ENCODE measurements around the gene CHTF18. TPM values are rescaled to one million over a fixed set of nuclear protein-coding genes. Genes with fewer than 3 reads are reported as not detected.

CHTF18 gene
- total RNA-seq, 1 experiment from 2014 or later, result 102 TPM

DNA sequence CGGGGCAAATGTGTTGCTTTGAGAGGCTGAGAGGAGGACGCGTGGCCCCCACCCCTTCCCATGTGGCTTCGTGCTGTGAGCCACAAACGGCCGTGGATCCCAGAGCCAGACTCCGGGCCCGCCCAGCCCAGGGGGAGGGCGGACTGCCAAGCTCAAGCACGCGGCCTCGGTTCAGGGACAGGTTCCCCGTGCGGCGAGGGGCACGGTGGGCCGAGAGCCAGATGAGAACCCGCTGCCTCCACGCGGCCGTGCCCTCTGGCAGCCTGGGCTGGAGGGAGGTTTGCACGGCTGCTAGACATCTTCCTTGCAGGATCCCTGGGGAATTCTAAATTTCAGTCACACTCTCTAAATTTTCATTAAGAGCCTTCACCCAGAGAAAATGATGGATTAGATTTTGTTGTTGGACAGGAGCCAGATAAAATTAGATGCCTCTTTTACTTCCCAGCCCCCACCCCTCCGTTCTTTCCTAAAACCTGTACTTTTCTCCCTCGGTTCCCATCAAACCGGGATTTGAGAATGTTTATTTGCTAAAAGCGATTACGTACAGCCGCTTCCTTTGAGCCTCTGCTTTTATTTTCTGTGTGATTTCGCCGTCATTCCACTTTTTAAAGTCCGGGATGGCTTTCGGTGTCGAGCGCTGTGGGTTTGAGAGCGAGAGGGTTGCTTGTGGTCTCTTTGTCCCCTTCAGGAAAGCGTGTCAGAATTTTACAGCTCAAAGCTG, 37.1 kb downstream of the CHTF18 start:
- H3K36me3 Mint-ChIP-seq (ENCODE audit: insufficient read depth, unreplicated experiment), result no peaks in the 10 kb centered on the region
- Histone ChIP-seq H3K27me3 (replicated peaks; ENCODE audit: control insufficient read depth, insufficient read depth, low read length) (no peaks in the 10 kb centered on the region), H3K4me1 (no peaks in the 10 kb centered on the region), H3K36me3 (ENCODE audit: control insufficient read depth, insufficient read depth, low read length) (no peaks in the 10 kb centered on the region), H3K4me3 (ENCODE audit: low read depth, low read length) (no peak overlapping the region), H3K9me3 (no peaks in the 10 kb centered on the region)
- CTCF ChIA-PET, result no interaction called here
- POLR2A ChIA-PET, result no interaction called here
- H3K4me1 Mint-ChIP-seq (ENCODE audit: low read depth, unreplicated experiment), result no peaks in the 10 kb centered on the region
- H3K9me3 Mint-ChIP-seq (ENCODE audit: unreplicated experiment), result no peaks in the 10 kb centered on the region
- no peak overlapping the region for H3K4me3 Mint-ChIP-seq (ENCODE audit: unreplicated experiment)
- TF ChIP-seq, protein P1, sequence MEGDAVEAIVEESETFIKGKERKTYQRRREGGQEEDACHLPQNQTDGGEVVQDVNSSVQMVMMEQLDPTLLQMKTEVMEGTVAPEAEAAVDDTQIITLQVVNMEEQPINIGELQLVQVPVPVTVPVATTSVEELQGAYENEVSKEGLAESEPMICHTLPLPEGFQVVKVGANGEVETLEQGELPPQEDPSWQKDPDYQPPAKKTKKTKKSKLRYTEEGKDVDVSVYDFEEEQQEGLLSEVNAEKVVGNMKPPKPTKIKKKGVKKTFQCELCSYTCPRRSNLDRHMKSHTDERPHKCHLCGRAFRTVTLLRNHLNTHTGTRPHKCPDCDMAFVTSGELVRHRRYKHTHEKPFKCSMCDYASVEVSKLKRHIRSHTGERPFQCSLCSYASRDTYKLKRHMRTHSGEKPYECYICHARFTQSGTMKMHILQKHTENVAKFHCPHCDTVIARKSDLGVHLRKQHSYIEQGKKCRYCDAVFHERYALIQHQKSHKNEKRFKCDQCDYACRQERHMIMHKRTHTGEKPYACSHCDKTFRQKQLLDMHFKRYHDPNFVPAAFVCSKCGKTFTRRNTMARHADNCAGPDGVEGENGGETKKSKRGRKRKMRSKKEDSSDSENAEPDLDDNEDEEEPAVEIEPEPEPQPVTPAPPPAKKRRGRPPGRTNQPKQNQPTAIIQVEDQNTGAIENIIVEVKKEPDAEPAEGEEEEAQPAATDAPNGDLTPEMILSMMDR (IDR thresholded peaks at IDR 0.05; ENCODE audit: insufficient read depth in 1 of 2, low read depth in 1 of 2, low read length in 1 of 2, severe bottlenecking in 1 of 2, unreplicated experiment in 1 of 2), result no peak
- H3K27ac Mint-ChIP-seq (ENCODE audit: unreplicated experiment), result no peak overlapping the region
- DNase-seq, result no peak
- intact Hi-C loops (cut with micrococcal nuclease; ENCODE audit: unreplicated experiment), result no loop called here
- no peaks in the 10 kb centered on the region for H3K27me3 Mint-ChIP-seq (ENCODE audit: insufficient read depth, unreplicated experiment)
- BruUV-seq (replicated peaks), result no TSS peak

DNA sequence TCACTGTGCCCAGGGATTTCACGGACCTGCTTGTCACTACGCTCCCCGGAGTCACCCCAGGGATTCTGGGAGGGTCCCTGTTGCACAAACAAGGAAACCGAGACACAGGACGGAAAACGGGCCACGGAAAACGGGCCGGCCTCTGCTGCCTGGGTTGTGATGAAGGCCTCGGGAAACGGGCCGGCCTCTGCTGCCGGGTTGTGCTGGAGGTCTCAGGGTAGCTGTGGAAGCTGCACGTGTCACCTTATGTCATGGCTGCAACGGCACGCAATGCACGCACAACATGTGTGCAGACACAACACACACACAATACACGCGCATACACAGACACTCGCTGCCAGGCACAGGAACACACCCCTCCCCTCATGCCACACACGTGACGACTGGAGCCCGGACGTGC, 39.1 kb downstream of the CHTF18 start:
- no peaks in the 10 kb centered on the region for H3K9me3 Mint-ChIP-seq (ENCODE audit: unreplicated experiment)
- H3K27ac Mint-ChIP-seq (ENCODE audit: unreplicated experiment), result no peak overlapping the region
- TF ChIP-seq, protein P1 (IDR thresholded peaks at IDR 0.05; ENCODE audit: insufficient read depth in 1 of 2, low read depth in 1 of 2, low read length in 1 of 2, severe bottlenecking in 1 of 2, unreplicated experiment in 1 of 2), result no peak
- H3K4me1 ChIP-seq, result no peaks in the 10 kb centered on the region
- H3K36me3 ChIP-seq (ENCODE audit: control insufficient read depth, insufficient read depth, low read length), result no peaks in the 10 kb centered on the region
- intact Hi-C loops (cut with micrococcal nuclease; ENCODE audit: unreplicated experiment), result no loop called here
- H3K27me3 ChIP-seq (replicated peaks; ENCODE audit: control insufficient read depth, insufficient read depth, low read length), result no peaks in the 10 kb centered on the region
- no peaks in the 10 kb centered on the region for H3K4me1 Mint-ChIP-seq (ENCODE audit: low read depth, unreplicated experiment)
- ChIA-PET CTCF (no interaction called here), POLR2A (no interaction called here)
- DNase-seq, result no peak
- no peaks in the 10 kb centered on the region for H3K9me3 ChIP-seq
- no peaks in the 10 kb centered on the region for H3K36me3 Mint-ChIP-seq (ENCODE audit: insufficient read depth, unreplicated experiment)
- no peak overlapping the region for H3K4me3 Mint-ChIP-seq (ENCODE audit: unreplicated experiment)
- BruUV-seq (replicated peaks), result no TSS peak
- no peaks in the 10 kb centered on the region for H3K27me3 Mint-ChIP-seq (ENCODE audit: insufficient read depth, unreplicated experiment)
- H3K4me3 ChIP-seq (ENCODE audit: low read depth, low read length), result no peak overlapping the region

DNA sequence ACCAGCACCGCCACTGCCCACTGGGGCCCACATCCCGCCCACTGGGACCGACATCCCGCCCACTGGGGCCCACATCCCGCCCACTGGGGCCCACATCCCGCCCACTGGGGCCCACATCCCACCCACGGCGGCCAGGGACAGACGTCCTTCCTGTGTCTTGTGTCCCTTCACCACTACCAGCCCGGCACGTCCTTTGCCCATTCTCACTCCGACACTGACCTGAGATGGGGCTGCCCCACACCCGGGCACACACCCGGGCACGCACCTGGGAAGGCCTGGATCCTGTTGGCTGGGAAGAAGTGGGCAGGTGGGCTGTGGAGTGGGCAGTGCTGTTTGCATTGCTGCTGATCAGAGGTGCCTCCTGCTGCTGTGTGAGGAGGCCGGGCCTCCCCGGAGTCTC, 40.5 kb downstream of the CHTF18 start:
- Histone ChIP-seq H3K4me1 (no peaks in the 10 kb centered on the region), H3K36me3 (ENCODE audit: control insufficient read depth, insufficient read depth, low read length) (no peaks in the 10 kb centered on the region), H3K27me3 (replicated peaks; ENCODE audit: control insufficient read depth, insufficient read depth, low read length) (no peaks in the 10 kb centered on the region), H3K9me3 (no peaks in the 10 kb centered on the region), H3K4me3 (ENCODE audit: low read depth, low read length) (no peak overlapping the region)
- no peak overlapping the region for H3K27ac Mint-ChIP-seq (ENCODE audit: unreplicated experiment)
- no peak for DNase-seq
- POLR2A ChIA-PET, result no interaction called here
- no TSS peak for BruUV-seq (replicated peaks)
- no peaks in the 10 kb centered on the region for H3K9me3 Mint-ChIP-seq (ENCODE audit: unreplicated experiment)
- no peaks in the 10 kb centered on the region for H3K27me3 Mint-ChIP-seq (ENCODE audit: insufficient read depth, unreplicated experiment)
- TF ChIP-seq, protein P1 (IDR thresholded peaks at IDR 0.05; ENCODE audit: insufficient read depth in 1 of 2, low read depth in 1 of 2, low read length in 1 of 2, severe bottlenecking in 1 of 2, unreplicated experiment in 1 of 2), result no peak
- no peak overlapping the region for H3K4me3 Mint-ChIP-seq (ENCODE audit: unreplicated experiment)
- no peaks in the 10 kb centered on the region for H3K36me3 Mint-ChIP-seq (ENCODE audit: insufficient read depth, unreplicated experiment)
- intact Hi-C loops (cut with micrococcal nuclease; ENCODE audit: unreplicated experiment), result no loop called here
- H3K4me1 Mint-ChIP-seq (ENCODE audit: low read depth, unreplicated experiment), result no peaks in the 10 kb centered on the region
- CTCF ChIA-PET, result no interaction called here
